Muscle of arm (tissue), 12 donors: Measurements from ENCODE around the gene CLCN3. TPM values are rescaled to one million over a fixed set of nuclear protein-coding genes. Genes with fewer than 3 reads are reported as not detected.
"Not testable (repeated sequence)": the region's sequence is repeated elsewhere in the genome, so short reads cannot be mapped to it uniquely, and the experiment has no call there.

Experiments
- DNase-seq: peaks from one replicate; pipeline ENCODE4 v3.0.0-alpha.2; 2013
- polyA plus RNA-seq, 12 donors: library from polyadenylated mRNA; unstranded; fragments of 120-200 nt; gene quantifications; one replicate each; pipeline ENCODE4 v1.2.1, GENCODE V29; 2013; ENCODE audit not compliant: insufficient read length in 12 of 12

The CLCN3 gene
- polyA plus RNA-seq, 12 donors = 25.5 to 58.3 (median 38.6) TPM; not detected in 1

GRCh38 chr4:169768385-169768784 lies 148.0 kb downstream of the CLCN3 start:
- no peak for DNase-seq

GRCh38 chr4:169770416-169770815 lies 150.0 kb downstream of the CLCN3 start:
- DNase-seq = no peak

GRCh38 chr4:169771556-169772080 lies 151.2 kb downstream of the CLCN3 start:
- DNase-seq = not testable (repeated sequence)

Other genes with a start within 250 kb of the CLCN3 start
- gene NEK1, start 8.0 kb upstream of the CLCN3 start, polyA plus RNA-seq = 10 to 100 TPM in 10 of 12 donors, 1 to 10 TPM in 1, not detected in 1; 9.7 to 16.7 (median 14.5) TPM
- gene HPF1, start 137.4 kb downstream of the CLCN3 start, polyA plus RNA-seq = 100 to 1,000 TPM in 1 of 12 donors, 10 to 100 TPM in 10, not detected in 1; 26.3 to 109 (median 37.9) TPM